ENCODE data around the gene MICAL1.

MICAL1 gene

DNA sequence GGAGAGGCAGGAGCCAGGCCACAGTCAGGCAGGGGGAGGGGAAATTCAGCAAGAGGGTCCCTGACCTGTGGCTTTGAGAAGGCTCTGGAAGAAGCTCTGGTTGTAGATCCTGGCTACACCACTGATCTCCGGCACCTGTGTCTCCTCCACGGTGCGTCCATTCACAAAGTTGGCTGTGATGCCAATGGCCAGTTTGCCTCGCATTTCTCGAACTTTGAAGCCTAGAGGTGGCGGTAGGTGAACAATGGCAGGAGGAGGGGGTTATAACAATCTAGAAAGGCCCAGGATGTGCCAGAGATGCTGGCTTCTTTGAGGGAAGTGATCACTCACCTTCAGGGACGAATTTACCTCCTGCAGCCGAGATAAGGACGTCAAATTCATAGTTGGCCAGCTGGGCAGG, 3.4 kb downstream of the MICAL1 start:
- H3K4me3 ChIP-seq (ENCODE audit: low read depth, low read length) = no peak overlapping the region
- DNase-seq (ENCODE audit: low read depth) = no peak
- TF ChIP-seq, protein P1, sequence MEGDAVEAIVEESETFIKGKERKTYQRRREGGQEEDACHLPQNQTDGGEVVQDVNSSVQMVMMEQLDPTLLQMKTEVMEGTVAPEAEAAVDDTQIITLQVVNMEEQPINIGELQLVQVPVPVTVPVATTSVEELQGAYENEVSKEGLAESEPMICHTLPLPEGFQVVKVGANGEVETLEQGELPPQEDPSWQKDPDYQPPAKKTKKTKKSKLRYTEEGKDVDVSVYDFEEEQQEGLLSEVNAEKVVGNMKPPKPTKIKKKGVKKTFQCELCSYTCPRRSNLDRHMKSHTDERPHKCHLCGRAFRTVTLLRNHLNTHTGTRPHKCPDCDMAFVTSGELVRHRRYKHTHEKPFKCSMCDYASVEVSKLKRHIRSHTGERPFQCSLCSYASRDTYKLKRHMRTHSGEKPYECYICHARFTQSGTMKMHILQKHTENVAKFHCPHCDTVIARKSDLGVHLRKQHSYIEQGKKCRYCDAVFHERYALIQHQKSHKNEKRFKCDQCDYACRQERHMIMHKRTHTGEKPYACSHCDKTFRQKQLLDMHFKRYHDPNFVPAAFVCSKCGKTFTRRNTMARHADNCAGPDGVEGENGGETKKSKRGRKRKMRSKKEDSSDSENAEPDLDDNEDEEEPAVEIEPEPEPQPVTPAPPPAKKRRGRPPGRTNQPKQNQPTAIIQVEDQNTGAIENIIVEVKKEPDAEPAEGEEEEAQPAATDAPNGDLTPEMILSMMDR (IDR thresholded peaks at IDR 0.05; ENCODE audit: low read depth, low read length, missing control alignments) = no peak

GRCh38 chr6:109451376-109451775, 4.2 kb downstream of the MICAL1 start:
- TF ChIP-seq, protein P1 (IDR thresholded peaks at IDR 0.05; ENCODE audit: low read depth, low read length, missing control alignments) = no peak
- no peak for DNase-seq (ENCODE audit: low read depth)
- H3K4me3 ChIP-seq (ENCODE audit: low read depth, low read length) = no peak overlapping the region

DNA sequence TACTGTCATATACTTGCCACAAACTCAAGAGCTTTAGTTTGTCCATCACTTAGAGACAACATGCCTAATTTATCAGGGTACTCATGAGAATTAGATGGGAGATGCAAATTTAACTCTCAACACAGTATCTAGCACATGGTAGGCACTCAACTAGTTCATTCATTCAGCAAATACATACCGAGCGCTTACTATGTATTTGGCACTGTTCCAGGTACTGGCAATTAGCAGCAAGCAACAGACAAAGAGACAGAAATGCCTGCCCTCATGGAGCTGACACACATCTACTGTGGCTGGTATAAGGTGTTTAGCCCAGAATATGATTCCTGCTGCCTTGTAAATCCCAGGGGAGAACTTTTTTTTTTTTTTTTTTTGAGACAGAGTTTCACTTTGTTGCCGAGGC, 4.8 kb downstream of the MICAL1 start:
- TF ChIP-seq, protein P1 (IDR thresholded peaks at IDR 0.05; ENCODE audit: low read depth, low read length, missing control alignments) = no peak
- DNase-seq (ENCODE audit: low read depth) = no peak
- no peak overlapping the region for H3K4me3 ChIP-seq (ENCODE audit: low read depth, low read length)

GRCh38 chr6:109449795-109450673, 5.5 kb downstream of the MICAL1 start:
- no peak overlapping the region for H3K4me3 ChIP-seq (ENCODE audit: low read depth, low read length)
- TF ChIP-seq, protein P1 (IDR thresholded peaks at IDR 0.05; ENCODE audit: low read depth, low read length, missing control alignments) = no peak
- DNase-seq (ENCODE audit: low read depth) = no peak

DNA sequence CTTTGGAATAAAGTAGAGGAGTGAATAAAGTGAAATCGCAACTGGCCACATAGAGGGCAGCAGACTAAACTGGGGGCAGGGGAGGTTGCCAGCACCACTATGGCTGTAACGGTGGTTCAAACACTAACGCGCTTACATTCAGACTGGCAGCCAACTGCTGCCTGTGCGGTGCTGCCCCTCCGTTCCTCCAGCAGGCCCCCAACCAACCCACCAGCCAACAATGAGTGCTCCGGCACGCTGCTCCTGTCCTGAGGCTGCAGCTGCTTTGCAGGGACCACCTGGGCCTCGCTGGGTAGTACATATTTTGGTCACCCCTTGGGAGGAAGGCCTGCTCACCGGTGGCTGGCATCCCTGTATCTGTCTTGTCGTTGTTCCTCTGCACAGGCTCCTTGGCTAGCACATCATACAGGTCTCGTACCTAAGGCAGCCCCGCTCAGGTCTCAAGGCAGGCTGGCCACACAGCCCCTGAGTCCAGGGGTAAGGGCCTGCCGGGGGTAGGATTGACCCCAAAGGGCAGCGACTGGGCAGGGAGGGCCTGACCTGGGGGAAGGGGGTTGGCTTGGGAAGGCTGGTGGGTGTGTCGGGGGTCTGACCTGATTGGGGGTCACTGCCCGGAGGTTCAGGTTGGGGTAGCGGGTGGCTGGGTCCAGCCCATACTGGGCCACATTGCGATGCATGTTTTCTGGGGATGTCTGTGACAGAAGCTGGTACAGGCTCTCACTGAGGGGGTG, 6.3 kb downstream of the MICAL1 start:
- no peak for DNase-seq (ENCODE audit: low read depth)
- TF ChIP-seq, protein P1 (IDR thresholded peaks at IDR 0.05; ENCODE audit: low read depth, low read length, missing control alignments) = no peak
- H3K4me3 ChIP-seq (ENCODE audit: low read depth, low read length) = no peak overlapping the region

- TF ChIP-seq, protein P1 (IDR thresholded peaks at IDR 0.05; ENCODE audit: low read depth, low read length, missing control alignments) = no peak
- DNase-seq (ENCODE audit: low read depth) = no peak
- H3K4me3 ChIP-seq (ENCODE audit: low read depth, low read length) = no peak overlapping the region
These were observed 7.0 kb downstream of the MICAL1 start for GRCh38 chr6:109448615-109449014.

All from GM12864 (cell line).